ENCODE measurements around the gene FTO. TPM values are rescaled to one million over a fixed set of nuclear protein-coding genes. Genes with fewer than 3 reads are reported as not detected.

FTO gene
- total RNA-seq, 1 donor from 2014 or later = 106 TPM

DNA sequence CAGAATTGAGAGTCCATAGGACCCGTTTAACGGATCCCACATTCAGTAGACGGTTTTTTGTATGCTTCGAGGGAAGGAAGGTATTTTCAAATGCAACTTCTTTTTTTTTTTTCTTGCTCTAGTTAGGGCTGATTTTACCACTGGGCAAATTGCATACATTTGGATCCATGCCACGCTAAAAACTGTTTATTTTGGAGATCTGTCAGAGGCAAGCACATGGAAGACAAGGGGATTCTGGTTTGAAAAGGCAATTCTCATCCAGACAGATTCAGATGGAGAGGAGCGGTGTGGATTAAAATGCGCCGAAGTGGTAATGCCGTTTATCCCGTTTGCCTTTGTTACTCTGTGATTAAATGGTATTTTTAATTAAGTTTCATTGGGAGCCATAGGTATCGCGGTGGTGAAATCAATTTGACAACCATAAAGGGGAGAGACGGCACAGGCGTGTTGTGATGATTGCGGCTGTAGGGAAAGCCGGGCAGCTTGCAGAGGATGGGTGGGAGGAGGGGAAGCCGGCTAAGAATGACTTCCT is 412.2 kb downstream of the FTO start:
- H3K27ac Mint-ChIP-seq (ENCODE audit: unreplicated experiment) = no peak overlapping the region
- H3K4me3 Mint-ChIP-seq (ENCODE audit: unreplicated experiment) = no peak overlapping the region
- peaks cover 3% of the 10 kb centered on the region for H3K4me1 Mint-ChIP-seq (ENCODE audit: low read depth, unreplicated experiment)
- TF ChIP-seq, protein P1, sequence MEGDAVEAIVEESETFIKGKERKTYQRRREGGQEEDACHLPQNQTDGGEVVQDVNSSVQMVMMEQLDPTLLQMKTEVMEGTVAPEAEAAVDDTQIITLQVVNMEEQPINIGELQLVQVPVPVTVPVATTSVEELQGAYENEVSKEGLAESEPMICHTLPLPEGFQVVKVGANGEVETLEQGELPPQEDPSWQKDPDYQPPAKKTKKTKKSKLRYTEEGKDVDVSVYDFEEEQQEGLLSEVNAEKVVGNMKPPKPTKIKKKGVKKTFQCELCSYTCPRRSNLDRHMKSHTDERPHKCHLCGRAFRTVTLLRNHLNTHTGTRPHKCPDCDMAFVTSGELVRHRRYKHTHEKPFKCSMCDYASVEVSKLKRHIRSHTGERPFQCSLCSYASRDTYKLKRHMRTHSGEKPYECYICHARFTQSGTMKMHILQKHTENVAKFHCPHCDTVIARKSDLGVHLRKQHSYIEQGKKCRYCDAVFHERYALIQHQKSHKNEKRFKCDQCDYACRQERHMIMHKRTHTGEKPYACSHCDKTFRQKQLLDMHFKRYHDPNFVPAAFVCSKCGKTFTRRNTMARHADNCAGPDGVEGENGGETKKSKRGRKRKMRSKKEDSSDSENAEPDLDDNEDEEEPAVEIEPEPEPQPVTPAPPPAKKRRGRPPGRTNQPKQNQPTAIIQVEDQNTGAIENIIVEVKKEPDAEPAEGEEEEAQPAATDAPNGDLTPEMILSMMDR (IDR thresholded peaks at IDR 0.05; ENCODE audit: partially characterized antibody, unreplicated experiment) = no peak
- H3K36me3 Mint-ChIP-seq (ENCODE audit: unreplicated experiment) = peaks cover 6% of the 10 kb centered on the region
- H3K27me3 Mint-ChIP-seq (ENCODE audit: unreplicated experiment) = peaks cover 5% of the 10 kb centered on the region
- peaks cover 5% of the 10 kb centered on the region for H3K9me3 Mint-ChIP-seq (ENCODE audit: unreplicated experiment)
- no peak for DNase-seq

DNA sequence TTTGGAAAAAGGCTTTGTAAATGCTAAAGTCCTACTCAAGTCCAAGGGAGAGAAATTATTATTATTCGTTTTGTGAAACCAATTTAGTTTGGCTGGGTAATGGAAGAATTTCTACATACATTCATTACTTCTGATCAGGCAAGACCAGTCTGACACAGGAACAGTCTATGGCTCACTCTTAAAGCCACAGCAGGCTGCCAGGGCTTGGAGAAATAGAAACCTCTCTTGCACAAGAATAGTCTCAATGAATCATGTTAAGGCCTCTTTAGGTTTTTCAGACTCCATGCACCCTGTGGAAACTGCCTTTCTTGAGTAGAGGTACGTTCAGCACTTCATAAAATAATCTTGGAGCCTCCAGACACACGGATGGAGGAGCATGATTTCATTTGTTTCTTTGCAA is 414.9 kb downstream of the FTO start:
- Mint-ChIP-seq H3K27ac (ENCODE audit: unreplicated experiment) (no peak overlapping the region), H3K36me3 (ENCODE audit: unreplicated experiment) (no peaks in the 10 kb centered on the region), H3K9me3 (ENCODE audit: unreplicated experiment) (peaks cover 4% of the 10 kb centered on the region), H3K4me3 (ENCODE audit: unreplicated experiment) (no peak overlapping the region), H3K4me1 (ENCODE audit: low read depth, unreplicated experiment) (peaks cover 2% of the 10 kb centered on the region), H3K27me3 (ENCODE audit: unreplicated experiment) (peaks cover 5% of the 10 kb centered on the region)
- DNase-seq = no peak
- TF ChIP-seq, protein P1 (IDR thresholded peaks at IDR 0.05; ENCODE audit: partially characterized antibody, unreplicated experiment) = no peak

DNA sequence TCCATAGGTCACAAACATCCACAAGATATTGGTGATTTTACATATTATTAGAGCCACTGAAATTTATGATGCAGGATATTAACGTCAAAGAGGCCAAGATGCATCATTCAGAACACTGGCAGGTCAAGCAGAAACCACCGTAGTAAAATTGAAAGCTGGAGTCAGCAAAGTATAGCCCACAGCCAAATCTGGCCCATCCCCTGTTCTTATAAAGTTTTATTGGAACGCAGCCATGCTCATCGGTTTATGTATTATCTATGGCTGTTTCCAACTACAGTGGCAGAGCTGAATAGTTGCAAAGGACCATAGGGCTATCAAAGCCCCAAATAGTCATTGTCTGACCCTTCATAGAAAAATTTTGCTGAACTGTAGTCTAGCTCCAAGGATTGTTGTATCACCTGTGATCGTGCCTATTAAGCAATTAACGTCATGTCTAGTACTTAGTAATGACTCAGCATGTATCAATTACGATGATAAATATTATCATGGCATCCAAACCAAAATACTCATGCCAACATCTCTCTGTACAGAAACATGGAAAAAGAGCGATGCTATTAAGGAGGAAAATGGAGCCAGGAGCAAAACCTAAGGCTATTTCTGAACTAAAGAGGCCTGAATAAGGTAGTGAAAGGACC is 417.0 kb downstream of the FTO start:
- Mint-ChIP-seq H3K27ac (ENCODE audit: unreplicated experiment) (no peak overlapping the region), H3K27me3 (ENCODE audit: unreplicated experiment) (no peaks in the 10 kb centered on the region), H3K4me3 (ENCODE audit: unreplicated experiment) (no peak overlapping the region), H3K36me3 (ENCODE audit: unreplicated experiment) (no peaks in the 10 kb centered on the region), H3K4me1 (ENCODE audit: low read depth, unreplicated experiment) (no peaks in the 10 kb centered on the region), H3K9me3 (ENCODE audit: unreplicated experiment) (no peaks in the 10 kb centered on the region)
- TF ChIP-seq, protein P1 (IDR thresholded peaks at IDR 0.05; ENCODE audit: partially characterized antibody, unreplicated experiment) = no peak
- DNase-seq = no peak

DNA sequence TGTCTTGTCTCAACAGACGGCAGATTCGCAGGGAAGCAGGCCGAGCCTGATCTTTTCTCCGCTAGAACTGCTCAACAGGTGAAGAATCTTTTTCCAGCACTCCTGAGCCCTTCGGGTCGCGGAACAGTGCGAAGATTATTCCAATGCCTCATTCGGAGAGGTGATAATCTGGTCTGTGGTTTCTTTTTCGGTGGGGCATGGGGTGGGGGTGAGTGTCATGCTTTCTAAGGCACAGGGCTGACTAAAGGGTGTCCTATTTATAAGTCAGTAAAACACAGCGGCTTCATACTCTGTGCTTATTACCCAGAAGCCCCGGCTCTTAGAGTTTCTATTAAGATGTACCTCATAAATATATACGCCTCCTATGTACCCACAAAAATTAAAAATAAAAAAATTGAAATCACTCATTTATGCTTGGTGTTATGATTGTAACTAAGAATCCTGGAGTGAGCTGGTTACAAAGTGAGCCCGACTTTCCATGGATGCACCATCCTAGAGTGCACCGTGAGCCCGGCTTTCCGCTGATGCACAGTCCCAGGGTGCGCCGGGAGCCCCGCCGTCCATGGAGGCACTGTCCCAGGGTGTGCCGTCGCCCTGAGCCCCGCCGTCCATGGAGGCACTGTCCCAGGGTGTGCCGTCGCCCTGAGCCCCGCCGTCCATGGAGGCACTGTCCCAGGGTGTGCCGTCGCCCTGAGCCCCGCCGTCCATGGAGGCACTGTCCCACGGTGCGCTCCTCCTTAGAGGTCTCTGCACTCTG is 417.8 kb downstream of the FTO start:
- H3K9me3 Mint-ChIP-seq (ENCODE audit: unreplicated experiment) = no peaks in the 10 kb centered on the region
- H3K27me3 Mint-ChIP-seq (ENCODE audit: unreplicated experiment) = no peaks in the 10 kb centered on the region
- H3K4me3 Mint-ChIP-seq (ENCODE audit: unreplicated experiment) = no peak overlapping the region
- no peaks in the 10 kb centered on the region for H3K4me1 Mint-ChIP-seq (ENCODE audit: low read depth, unreplicated experiment)
- TF ChIP-seq, protein P1 (IDR thresholded peaks at IDR 0.05; ENCODE audit: partially characterized antibody, unreplicated experiment) = no peak
- DNase-seq = no peak
- H3K36me3 Mint-ChIP-seq (ENCODE audit: unreplicated experiment) = no peaks in the 10 kb centered on the region
- no peak overlapping the region for H3K27ac Mint-ChIP-seq (ENCODE audit: unreplicated experiment)

DNA sequence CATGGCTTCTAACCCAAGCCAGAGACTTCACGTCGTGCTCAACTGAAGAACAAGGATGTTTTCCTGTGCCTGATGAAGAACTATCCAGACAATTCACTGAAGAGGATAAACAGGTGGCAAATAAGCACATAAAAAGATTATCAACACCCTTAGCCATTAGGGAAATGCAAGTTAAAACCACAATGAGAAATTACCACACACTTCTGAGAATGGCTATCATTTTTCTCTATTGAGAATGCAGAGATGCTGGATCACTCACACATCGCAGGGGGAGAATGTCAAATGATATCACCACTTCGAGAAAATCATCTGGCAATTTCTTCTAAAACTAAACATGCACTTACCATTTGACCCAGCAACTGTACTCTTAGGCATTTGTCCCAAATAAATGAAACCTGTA is 419.8 kb downstream of the FTO start:
- no peak overlapping the region for H3K4me3 Mint-ChIP-seq (ENCODE audit: unreplicated experiment)
- H3K27ac Mint-ChIP-seq (ENCODE audit: unreplicated experiment) = no peak overlapping the region
- TF ChIP-seq, protein P1 (IDR thresholded peaks at IDR 0.05; ENCODE audit: partially characterized antibody, unreplicated experiment) = no peak
- H3K27me3 Mint-ChIP-seq (ENCODE audit: unreplicated experiment) = peaks cover 2% of the 10 kb centered on the region
- H3K36me3 Mint-ChIP-seq (ENCODE audit: unreplicated experiment) = no peaks in the 10 kb centered on the region
- DNase-seq = no peak
- H3K4me1 Mint-ChIP-seq (ENCODE audit: low read depth, unreplicated experiment) = no peaks in the 10 kb centered on the region
- no peaks in the 10 kb centered on the region for H3K9me3 Mint-ChIP-seq (ENCODE audit: unreplicated experiment)
